HepG2 (cell line): ENCODE results near the gene HINFP. TPM values are rescaled to one million over a fixed set of nuclear protein-coding genes. Genes with fewer than 3 reads are reported as not detected.

ENCODE experiments used
- CREB1 ChIP-seq, 2 experiments: fragments of 450-650 bp in 1 of 2; IDR thresholded peaks; 2 replicates each; pipeline ENCODE4 v1.6.1; 2016 to 2017; ENCODE audit warnings: control low read depth in 1 of 2, mild to moderate bottlenecking in 1 of 2, missing compliant biosample characterization in 1 of 2, missing genetic modification characterization in 1 of 2
- DMAP1 ChIP-seq: IDR thresholded peaks from 2 replicates; pipeline ENCODE4 v1.6.1; 2016
- EP300 ChIP-seq, 3 experiments: sonication (generic) in 1 of 3; formaldehyde crosslinking in 1 of 3; IDR thresholded peaks; 2 replicates each; pipeline versions ENCODE4 v1.5.1 to v1.6.1; 2011 to 2020; ENCODE audit warnings: low read depth in 2 of 3, low read length in 2 of 3, borderline replicate concordance in 1 of 3, improper control_type of control experiment in 1 of 3, mild to moderate bottlenecking in 1 of 3, missing genetic modification reagents in 1 of 3, moderate library complexity in 1 of 3
- ETV5 ChIP-seq: IDR thresholded peaks from 2 replicates; pipeline ENCODE4 v1.6.1; 2018; ENCODE audit warnings: missing biosample characterization, missing genetic modification reagents, inconsistent platforms, borderline replicate concordance
- GABPB1 ChIP-seq: IDR thresholded peaks from 2 replicates; pipeline ENCODE4 v1.6.1; 2016; ENCODE audit warnings: mild to moderate bottlenecking, missing genetic modification reagents, moderate library complexity, missing compliant biosample characterization
- GPN1 ChIP-seq: sonication (generic); formaldehyde crosslinking; IDR thresholded peaks from 2 replicates; pipeline ENCODE4 v1.5.1; 2020; ENCODE audit warnings: missing genetic modification reagents, borderline replicate concordance
- NR2C2 ChIP-seq: sonication (generic); formaldehyde crosslinking; IDR thresholded peaks from 2 replicates; pipeline ENCODE4 v1.4.0; 2020; ENCODE audit warnings: missing genetic modification reagents, mild to moderate bottlenecking, moderate library complexity, borderline replicate concordance
- RBAK ChIP-seq: sonication (generic); formaldehyde crosslinking; IDR thresholded peaks from 2 replicates; pipeline ENCODE4 v1.5.1; 2020; ENCODE audit warnings: mild to moderate bottlenecking, missing genetic modification reagents
- SOX6 ChIP-seq, 2 experiments: fragments of 450-650 bp in 1 of 2; sonication (generic) in 1 of 2; formaldehyde crosslinking in 1 of 2; IDR thresholded peaks; 2 replicates each; pipeline versions ENCODE4 v1.4.0 to v1.6.1; 2017 to 2020; ENCODE audit warnings: antibody characterized with exemption in 1 of 2, mild to moderate bottlenecking in 1 of 2, missing genetic modification reagents in 1 of 2
- ZBTB7B ChIP-seq: sonication (generic); formaldehyde crosslinking; IDR thresholded peaks from 2 replicates; pipeline ENCODE4 v1.4.0; 2020; ENCODE audit warnings: missing genetic modification reagents
- ZFP90 ChIP-seq: sonication (generic); formaldehyde crosslinking; IDR thresholded peaks from 2 replicates; pipeline ENCODE4 v1.8.0; 2022; ENCODE audit warnings: missing genetic modification reagents, mild to moderate bottlenecking, inconsistent platforms, borderline replicate concordance
- ZNF138 ChIP-seq: sonication (generic); formaldehyde crosslinking; IDR thresholded peaks from 2 replicates; pipeline ENCODE4 v1.5.0; 2020; ENCODE audit warnings: mild to moderate bottlenecking, low read depth, missing genetic modification reagents
- ZNF333 ChIP-seq: sonication (generic); formaldehyde crosslinking; IDR thresholded peaks from 2 replicates; pipeline ENCODE4 v1.4.0; 2020; ENCODE audit warnings: mild to moderate bottlenecking, missing genetic modification reagents, borderline replicate concordance
- polyA plus RNA-seq, 8 experiments: library from polyadenylated mRNA; depleted of rRNA in 3 of 8; stranded (reverse) in 7 of 8; unstranded in 1 of 8; fragments of >200 nt; fragmentation: Illumina TruSeq in 4 of 8; extraction: Trizol in 4 of 8; gene quantifications; 2 replicates each; pipeline versions ENCODE4 v1.2.1 to v1.2.3, GENCODE V29; 2011 to 2016; ENCODE audit warnings: low read depth in 4 of 8, missing spikeins in 1 of 8, mixed read lengths in 1 of 8; ENCODE audit not compliant: insufficient read depth in 1 of 8
- total RNA-seq, 5 experiments: library from RNA; depleted of rRNA; stranded (reverse); fragments of >200 nt; fragmentation: Illumina TruSeq; extraction: Trizol; gene quantifications; 2 replicates each; pipeline ENCODE4 v1.2.3, GENCODE V29; 2016; ENCODE audit warnings: low read depth in 1 of 5
- TF ChIP-seq, protein P1 (sequence below): sonication (generic); formaldehyde crosslinking; IDR thresholded peaks from 2 replicates; pipeline ENCODE4 v1.4.0; 2020; ENCODE audit warnings: mild to moderate bottlenecking, low read depth, missing genetic modification reagents
- TF ChIP-seq, protein P2 (sequence below), 2 experiments: sonication (generic) in 1 of 2; formaldehyde crosslinking in 1 of 2; IDR thresholded peaks; 2 replicates each; pipeline versions ENCODE4 v1.6.1 to v1.9.0; 2014 to 2022; ENCODE audit warnings: antibody characterized with exemption in 1 of 2, borderline replicate concordance in 1 of 2, inconsistent platforms in 1 of 2, low read depth in 1 of 2, missing genetic modification reagents in 1 of 2
- TF ChIP-seq, protein P3 (sequence below): sonication (generic); formaldehyde crosslinking; IDR thresholded peaks from 2 replicates; pipeline ENCODE4 v1.4.0; 2020; ENCODE audit warnings: mild to moderate bottlenecking, missing genetic modification reagents

The HINFP gene
- total and polyA plus RNA-seq, 2 of the 13 experiments (the other 11 are each of a cell fraction or from before 2014, with no cell fraction given): 15.1 to 21.4 TPM

DNA sequence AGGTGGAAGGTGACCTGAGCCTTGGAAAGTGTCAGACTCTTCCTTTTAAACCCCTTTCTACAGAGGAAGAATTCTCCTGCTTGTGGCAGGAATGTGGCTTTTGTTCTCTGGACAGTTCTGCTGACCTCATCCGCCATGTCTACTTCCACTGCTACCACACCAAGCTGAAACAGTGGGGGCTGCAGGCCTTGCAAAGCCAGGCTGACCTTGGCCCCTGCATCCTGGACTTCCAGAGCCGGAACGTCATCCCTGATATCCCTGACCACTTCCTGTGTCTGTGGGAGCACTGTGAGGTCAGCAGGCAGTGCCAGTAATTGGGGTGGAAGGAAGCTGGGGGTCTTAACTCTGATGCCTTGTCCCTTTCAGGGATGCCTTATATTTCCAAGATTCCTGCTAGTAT is 9.3 kb downstream of the HINFP start (continued):
- TF ChIP-seq NR2C2: peak; percentile 46; the same call in 1 of the 2 replicates
- TF ChIP-seq, protein P1, sequence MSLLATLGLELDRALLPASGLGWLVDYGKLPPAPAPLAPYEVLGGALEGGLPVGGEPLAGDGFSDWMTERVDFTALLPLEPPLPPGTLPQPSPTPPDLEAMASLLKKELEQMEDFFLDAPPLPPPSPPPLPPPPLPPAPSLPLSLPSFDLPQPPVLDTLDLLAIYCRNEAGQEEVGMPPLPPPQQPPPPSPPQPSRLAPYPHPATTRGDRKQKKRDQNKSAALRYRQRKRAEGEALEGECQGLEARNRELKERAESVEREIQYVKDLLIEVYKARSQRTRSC (CRISPR knock-in tag): no peak
- no peak for TF ChIP-seq RBAK (CRISPR knock-in tag)
- TF ChIP-seq DMAP1 (CRISPR knock-in tag): no peak
- peak; percentile 83 for TF ChIP-seq GABPB1 (CRISPR knock-in tag)
- TF ChIP-seq, protein P2, sequence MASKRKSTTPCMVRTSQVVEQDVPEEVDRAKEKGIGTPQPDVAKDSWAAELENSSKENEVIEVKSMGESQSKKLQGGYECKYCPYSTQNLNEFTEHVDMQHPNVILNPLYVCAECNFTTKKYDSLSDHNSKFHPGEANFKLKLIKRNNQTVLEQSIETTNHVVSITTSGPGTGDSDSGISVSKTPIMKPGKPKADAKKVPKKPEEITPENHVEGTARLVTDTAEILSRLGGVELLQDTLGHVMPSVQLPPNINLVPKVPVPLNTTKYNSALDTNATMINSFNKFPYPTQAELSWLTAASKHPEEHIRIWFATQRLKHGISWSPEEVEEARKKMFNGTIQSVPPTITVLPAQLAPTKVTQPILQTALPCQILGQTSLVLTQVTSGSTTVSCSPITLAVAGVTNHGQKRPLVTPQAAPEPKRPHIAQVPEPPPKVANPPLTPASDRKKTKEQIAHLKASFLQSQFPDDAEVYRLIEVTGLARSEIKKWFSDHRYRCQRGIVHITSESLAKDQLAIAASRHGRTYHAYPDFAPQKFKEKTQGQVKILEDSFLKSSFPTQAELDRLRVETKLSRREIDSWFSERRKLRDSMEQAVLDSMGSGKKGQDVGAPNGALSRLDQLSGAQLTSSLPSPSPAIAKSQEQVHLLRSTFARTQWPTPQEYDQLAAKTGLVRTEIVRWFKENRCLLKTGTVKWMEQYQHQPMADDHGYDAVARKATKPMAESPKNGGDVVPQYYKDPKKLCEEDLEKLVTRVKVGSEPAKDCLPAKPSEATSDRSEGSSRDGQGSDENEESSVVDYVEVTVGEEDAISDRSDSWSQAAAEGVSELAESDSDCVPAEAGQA (IDR thresholded peaks at IDR 0.05; ENCODE audit: low read depth): peak; percentile 80
- TF ChIP-seq, protein P2 (CRISPR knock-in tag; IDR thresholded peaks at IDR 0.05; ENCODE audit: borderline replicate concordance): no peak
- peak; percentile 60; the same call in 1 of the 2 replicates for TF ChIP-seq CREB1 (IDR thresholded peaks at IDR 0.05)
- no peak for TF ChIP-seq CREB1 (CRISPR knock-in tag; IDR thresholded peaks at IDR 0.05)
- no peak for TF ChIP-seq SOX6 (IDR thresholded peaks at IDR 0.05)
- TF ChIP-seq SOX6 (CRISPR knock-in tag; IDR thresholded peaks at IDR 0.05): peak; percentile 41; the same call in 1 of the 2 replicates
- no peak for TF ChIP-seq EP300 (IDR thresholded peaks at IDR 0.05; ENCODE audit: low read depth in 2 of 2, low read length in 2 of 2)
- peak; percentile 25; the same call in 1 of the 2 replicates for TF ChIP-seq EP300 (CRISPR knock-in tag; IDR thresholded peaks at IDR 0.05; ENCODE audit: borderline replicate concordance)
- TF ChIP-seq ZNF138 (CRISPR knock-in tag): no peak
- TF ChIP-seq, protein P3, sequence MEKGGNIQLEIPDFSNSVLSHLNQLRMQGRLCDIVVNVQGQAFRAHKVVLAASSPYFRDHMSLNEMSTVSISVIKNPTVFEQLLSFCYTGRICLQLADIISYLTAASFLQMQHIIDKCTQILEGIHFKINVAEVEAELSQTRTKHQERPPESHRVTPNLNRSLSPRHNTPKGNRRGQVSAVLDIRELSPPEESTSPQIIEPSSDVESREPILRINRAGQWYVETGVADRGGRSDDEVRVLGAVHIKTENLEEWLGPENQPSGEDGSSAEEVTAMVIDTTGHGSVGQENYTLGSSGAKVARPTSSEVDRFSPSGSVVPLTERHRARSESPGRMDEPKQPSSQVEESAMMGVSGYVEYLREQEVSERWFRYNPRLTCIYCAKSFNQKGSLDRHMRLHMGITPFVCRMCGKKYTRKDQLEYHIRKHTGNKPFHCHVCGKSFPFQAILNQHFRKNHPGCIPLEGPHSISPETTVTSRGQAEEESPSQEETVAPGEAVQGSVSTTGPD (CRISPR knock-in tag): no peak
- TF ChIP-seq ZNF333 (CRISPR knock-in tag): no peak
- TF ChIP-seq ZFP90: no peak
- 0 out of 2 replicates have a peak, but pooled peaks have one; percentile 36 for TF ChIP-seq ZBTB7B (CRISPR knock-in tag)
- peak; percentile 79; the same call in 1 of the 2 replicates for TF ChIP-seq ETV5
- no peak for TF ChIP-seq GPN1 (CRISPR knock-in tag)
